GM18505 (cell line): ENCODE measurements around the gene NRXN2.

ENCODE experiments used
- ATAC-seq: cut with Tn5 transposase; IDR thresholded peaks from one replicate; pipeline ENCODE4 v1.9.1; 2021; ENCODE audit not compliant: unreplicated experiment
- POLR2A ChIP-seq: IDR thresholded peaks from 4 replicates; pipeline ENCODE4 v1.6.1; 2011; ENCODE audit warnings: borderline replicate concordance; ENCODE audit not compliant: insufficient read depth, insufficient read length; ENCODE audit errors: extremely low read depth

Gene NRXN2

GRCh38 chr11:64620381-64620971, 102.5 kb downstream of the NRXN2 start:
- ATAC-seq = no peak
- no peak for TF ChIP-seq POLR2A

GRCh38 chr11:64619811-64620380, 103.1 kb downstream of the NRXN2 start:
- no peak for TF ChIP-seq POLR2A
- no peak for ATAC-seq

GRCh38 chr11:64619196-64619595, 103.8 kb downstream of the NRXN2 start:
- no peak for ATAC-seq
- no peak for TF ChIP-seq POLR2A

GRCh38 chr11:64616817-64617216, 106.2 kb downstream of the NRXN2 start:
- no peak for ATAC-seq
- TF ChIP-seq POLR2A = no peak

GRCh38 chr11:64614917-64615316, 108.1 kb downstream of the NRXN2 start:
- TF ChIP-seq POLR2A = no peak
- ATAC-seq = no peak

- no peak for ATAC-seq
- no peak for TF ChIP-seq POLR2A
Observed at GRCh38 chr11:64613648-64614047, 109.3 kb downstream of the NRXN2 start.

GRCh38 chr11:64611869-64612646, 110.9 kb downstream of the NRXN2 start:
- no peak for ATAC-seq
- no peak for TF ChIP-seq POLR2A

- ATAC-seq = no peak
- no peak for TF ChIP-seq POLR2A
Observed at GRCh38 chr11:64611176-64611575, 111.8 kb downstream of the NRXN2 start.

GRCh38 chr11:64610596-64610995, 112.4 kb downstream of the NRXN2 start:
- TF ChIP-seq POLR2A = no peak
- no peak for ATAC-seq

- ATAC-seq = no peak
- TF ChIP-seq POLR2A = no peak
Observed at GRCh38 chr11:64609436-64610047, 113.5 kb downstream of the NRXN2 start.

- no peak for ATAC-seq
- no peak for TF ChIP-seq POLR2A
Observed at GRCh38 chr11:64608636-64609035, 114.4 kb downstream of the NRXN2 start.

- no peak for ATAC-seq
- no peak for TF ChIP-seq POLR2A
Observed at GRCh38 chr11:64608046-64608445, 115.0 kb downstream of the NRXN2 start.

GRCh38 chr11:64607381-64607985, 115.5 kb downstream of the NRXN2 start:
- TF ChIP-seq POLR2A = no peak
- ATAC-seq = no peak
